GM12873 (cell line): ENCODE measurements around the gene ZNF513.

Source experiments
- CTCF ChIP-seq: IDR thresholded peaks from 2 replicates; pipeline ENCODE4 v1.5.1; 2012; ENCODE audit warnings: low read depth, mild to moderate bottlenecking, moderate library complexity, low read length, control low read depth; ENCODE audit not compliant: insufficient read depth; ENCODE audit errors: missing control alignments

ZNF513 gene

GRCh38 chr2:27351802-27352598 is 28.5 kb downstream of the ZNF513 start:
- TF ChIP-seq CTCF = no peak

GRCh38 chr2:27350106-27350693 is 30.3 kb downstream of the ZNF513 start:
- TF ChIP-seq CTCF = no peak

GRCh38 chr2:27347641-27348040 is 32.9 kb downstream of the ZNF513 start:
- TF ChIP-seq CTCF = no peak

GRCh38 chr2:27336173-27336572 is 44.4 kb downstream of the ZNF513 start:
- no peak for TF ChIP-seq CTCF

- no peak for TF ChIP-seq CTCF
Observed at GRCh38 chr2:27335311-27335710, 45.2 kb downstream of the ZNF513 start.
